ENCODE results near the gene PARS2.
"Not testable (repeated sequence)": the region's sequence is repeated elsewhere in the genome, so short reads cannot be mapped to it uniquely, and the experiment has no call there.

Gene PARS2

DNA sequence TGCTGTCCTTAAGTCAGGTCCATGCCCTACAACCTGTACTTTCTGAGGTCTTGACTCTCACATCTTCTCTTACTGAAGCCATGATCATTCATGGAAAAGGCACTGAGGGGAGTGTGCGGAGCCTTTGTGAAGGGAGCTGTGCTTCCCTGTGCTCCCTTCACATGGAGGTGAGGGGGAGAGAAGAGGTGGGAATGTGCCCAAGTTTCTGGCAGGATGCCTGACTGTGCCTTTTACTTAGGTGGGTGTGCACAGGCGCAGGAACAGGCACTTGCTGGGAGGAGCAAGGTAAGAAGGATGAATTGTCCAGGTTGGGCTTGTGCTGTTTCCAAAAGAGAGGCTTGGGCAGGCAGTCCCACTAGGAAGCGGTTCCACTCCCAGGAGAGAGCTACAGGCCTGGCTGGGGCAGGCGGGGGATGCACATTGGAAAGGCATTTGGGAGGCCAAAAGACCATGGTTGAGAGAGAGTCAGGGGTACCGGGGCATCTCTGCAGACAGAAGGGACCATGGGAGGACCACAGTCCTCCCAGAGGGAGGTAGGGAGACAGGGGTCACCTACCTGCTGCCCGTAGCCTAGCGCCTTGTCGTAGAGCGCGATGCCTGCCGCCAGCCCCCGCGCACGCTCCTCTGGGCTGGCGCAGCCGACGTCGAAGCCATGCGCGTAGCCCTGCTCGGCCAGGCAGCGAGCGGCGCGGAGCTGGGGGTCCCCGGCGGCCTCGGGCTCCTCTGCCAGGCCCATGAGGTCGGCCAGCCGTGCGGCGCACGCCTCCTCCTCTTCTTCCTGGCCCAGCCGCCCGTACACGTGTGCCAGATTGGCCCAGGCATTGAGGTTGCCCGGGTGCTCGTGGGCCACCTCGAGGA lies 35.9 kb upstream of the PARS2 start:
- no peak for DNase-seq (ENCODE audit: low read depth)

DNA sequence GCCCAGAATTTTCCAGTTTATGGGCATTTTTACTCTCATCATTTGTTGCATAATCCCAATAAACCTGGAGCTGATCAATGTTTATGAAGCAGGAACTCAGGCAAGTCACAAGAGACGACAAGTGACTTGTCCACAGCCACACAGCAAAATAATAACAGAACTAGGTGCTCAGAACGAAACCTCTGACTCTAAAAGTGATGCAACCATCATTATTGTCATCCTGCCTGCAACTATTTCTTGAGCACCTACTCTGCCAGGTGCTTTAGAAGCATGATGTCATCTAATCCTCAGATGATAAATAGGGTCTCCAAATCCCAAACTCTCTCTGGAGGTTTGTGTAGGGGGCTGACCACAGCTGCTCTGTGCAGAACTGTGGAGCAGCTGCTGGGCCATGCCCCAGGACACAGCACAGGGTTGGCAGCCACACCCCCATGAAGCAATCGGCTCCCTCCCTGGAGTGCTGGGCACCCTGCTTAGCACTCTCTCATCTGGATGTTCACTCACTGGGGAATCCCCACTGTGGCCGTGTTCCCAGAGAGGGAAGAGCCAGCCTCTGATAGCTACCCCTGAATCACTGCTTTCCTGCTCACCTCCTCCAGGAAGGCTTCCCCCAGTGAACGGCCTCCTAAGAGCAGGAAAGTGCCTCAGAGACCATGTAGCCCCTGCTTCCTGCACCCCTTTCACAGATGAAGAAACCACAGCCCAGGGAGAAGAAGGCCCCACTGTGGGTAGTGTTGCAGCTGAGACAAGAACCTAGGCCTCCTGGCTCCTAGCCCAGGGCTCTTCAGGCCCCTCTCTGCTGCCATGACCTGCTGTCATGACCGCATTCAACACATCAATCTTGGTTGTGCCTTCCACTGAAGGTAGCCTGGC lies 34.7 kb upstream of the PARS2 start:
- DNase-seq (ENCODE audit: low read depth): peak; percentile 13

DNA sequence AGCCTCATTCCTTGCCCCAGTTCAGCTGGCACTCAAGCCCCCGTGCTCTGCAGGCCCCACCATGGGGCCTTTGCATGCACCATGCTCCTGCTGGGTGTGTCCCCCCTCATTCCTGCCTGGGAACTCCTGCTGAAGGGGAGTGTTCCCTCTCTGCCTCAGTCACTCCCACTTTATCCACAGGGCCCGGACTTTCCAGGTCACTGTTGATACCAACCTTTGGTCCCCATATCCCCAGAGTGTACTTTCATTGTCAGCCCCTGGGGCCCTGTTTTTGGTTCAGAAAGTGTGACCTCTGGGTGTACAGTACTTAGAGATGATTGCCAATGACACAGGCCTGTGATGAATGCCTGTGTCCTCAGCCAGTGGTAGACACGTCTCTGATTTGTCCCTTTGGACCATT lies 33.9 kb upstream of the PARS2 start:
- DNase-seq (ENCODE audit: low read depth): no peak

GRCh38 chr1:54796902-54797301 lies 32.6 kb upstream of the PARS2 start:
- no peak for DNase-seq (ENCODE audit: low read depth)

DNA sequence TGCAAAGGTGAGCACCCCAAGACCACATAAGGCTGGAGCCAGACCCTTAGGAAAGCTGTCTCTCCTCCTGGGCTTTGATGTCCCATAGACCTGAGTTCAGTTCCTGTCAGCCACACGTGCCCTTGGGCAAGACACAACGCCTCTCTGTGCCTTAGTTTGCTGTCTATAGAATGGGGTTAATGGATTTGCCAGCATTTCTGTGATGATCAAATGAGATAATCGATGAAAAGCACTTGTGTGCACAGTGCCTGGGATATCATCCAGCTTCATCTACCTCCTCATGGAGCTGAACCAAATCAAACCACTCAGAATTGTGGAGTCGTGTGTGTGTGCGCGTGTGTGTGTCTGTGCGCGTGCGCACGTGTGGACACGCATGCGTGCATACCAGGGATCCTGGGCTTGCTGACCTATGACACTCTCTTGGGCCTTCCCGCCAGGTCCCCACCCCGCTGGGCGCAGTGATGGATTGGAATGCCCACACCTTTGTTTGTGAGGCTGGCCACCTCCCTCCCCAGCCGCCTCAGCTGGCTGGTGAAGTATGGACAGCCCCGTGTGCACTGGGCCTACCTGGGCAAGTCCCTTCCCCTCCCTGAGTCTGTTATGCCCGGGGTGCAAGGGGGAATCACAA lies 31.6 kb upstream of the PARS2 start:
- no peak for DNase-seq (ENCODE audit: low read depth)

GRCh38 chr1:54795356-54795665 lies 31.0 kb upstream of the PARS2 start:
- DNase-seq (ENCODE audit: low read depth): no peak

DNA sequence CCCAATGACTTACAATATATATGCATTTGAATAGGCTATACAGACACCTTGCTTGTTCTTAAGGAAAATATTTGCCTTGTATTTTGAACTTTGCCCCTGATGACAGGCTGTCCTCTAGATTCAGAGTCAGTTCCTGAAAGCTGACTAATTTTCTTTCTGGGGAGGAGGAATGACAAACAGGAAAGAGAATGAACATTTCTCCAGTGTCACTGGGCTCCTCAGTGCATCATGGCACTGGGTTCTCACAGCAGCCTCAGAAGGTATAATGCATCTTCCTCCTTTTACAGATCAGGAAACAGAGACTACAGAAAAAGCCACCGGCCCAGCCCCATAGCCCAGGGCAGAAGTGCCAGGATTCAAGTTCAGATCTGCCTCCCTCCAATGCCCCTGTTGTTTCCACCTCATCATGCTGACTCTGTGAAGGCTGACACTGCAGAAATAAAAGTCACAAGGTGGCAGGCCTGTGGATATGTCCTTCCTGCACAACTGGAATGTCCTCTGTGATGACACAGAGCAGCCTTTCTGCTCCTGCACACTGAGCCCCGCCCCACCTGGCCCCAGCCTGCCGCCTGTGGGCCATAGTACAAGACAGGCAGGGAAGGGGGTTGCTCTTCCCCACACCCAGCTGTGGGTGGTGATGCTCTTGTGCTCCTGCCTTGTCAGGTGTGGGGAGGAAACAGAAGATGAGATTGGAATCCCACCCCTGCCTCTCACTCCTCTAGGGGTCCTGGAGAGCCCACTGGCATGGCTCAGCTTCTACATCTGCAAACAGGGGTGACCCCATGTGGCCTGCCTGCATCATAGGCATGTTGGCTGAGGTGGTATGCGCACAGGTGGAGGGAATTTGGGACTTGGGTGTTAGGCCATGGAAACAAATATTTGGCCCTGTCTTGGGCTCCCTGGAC lies 30.4 kb upstream of the PARS2 start:
- DNase-seq (ENCODE audit: low read depth): no peak

GRCh38 chr1:54792686-54793282 lies 28.5 kb upstream of the PARS2 start:
- no peak for DNase-seq (ENCODE audit: low read depth)

DNA sequence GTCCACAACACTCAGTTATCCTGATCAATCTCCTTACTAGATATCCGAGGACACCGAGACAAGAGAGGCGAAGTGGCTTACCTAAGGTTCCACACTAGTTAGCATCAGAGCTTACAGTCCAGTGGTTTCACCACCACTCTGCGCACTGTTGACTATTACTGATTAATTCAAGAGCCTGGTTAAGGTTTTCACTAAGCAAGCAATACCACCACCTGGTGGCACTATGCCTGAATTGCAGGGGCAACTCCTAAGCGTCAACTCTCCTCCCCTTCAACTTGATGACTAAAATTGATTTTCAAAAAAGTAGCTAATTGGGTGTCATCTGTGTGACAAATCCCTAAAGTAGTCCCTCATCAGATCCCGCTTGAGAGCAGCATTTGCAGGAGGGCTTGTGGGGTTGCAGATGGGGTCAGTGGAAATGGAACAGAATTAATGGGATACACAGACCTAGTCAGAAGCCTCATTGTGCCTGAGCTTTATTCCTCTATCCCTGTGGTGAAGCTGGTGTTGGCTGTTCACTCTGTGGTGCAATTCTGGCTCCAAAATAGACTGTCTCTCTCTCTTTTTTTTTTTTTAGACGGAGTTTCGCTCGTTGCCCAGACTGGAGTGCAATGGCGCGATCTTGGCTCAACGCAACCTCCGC lies 27.7 kb upstream of the PARS2 start:
- DNase-seq (ENCODE audit: low read depth): no peak

DNA sequence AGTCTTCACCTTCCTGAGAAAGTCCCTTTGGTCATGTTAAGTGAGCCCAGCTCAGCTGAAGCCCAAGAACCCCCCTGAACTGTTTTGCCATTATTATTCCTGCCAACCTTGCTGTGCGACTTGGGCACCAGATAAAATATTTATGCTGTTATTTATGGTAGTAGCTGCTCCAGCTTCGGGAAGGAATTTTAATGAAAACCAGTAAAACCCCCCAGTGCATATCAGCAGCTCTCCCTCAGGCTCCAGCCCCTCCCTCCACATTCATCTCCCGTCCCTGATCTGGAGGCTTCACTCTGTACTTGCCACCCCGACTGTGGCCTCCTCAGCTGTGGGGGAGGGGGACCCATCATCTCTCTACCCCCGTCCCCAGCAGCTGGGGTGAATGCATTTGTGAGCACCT lies 24.1 kb upstream of the PARS2 start:
- no peak for DNase-seq (ENCODE audit: low read depth)

- DNase-seq (ENCODE audit: low read depth): no peak
Observed at GRCh38 chr1:54787604-54788003, 23.3 kb upstream of the PARS2 start.

DNA sequence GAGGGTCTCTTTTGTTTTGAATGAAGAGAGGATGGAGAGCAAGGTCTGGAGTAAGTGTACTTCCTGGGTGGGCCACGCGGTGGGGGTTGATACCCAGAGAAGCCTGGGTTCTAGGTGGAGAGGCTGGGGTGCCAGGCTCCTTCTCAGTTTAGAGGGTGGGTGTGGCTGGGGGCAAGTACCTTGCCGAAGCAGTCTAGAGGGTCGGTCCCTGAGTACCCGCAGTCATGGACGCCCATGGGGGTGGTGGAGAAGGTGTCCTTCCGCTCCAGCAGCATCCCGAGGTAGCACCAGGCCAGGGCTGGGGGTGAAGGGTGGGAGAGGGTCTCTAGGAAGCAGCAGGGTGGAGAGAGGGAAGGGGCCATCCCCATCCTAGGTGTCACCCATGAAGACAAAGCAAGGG lies 22.5 kb upstream of the PARS2 start:
- DNase-seq (ENCODE audit: low read depth): no peak

DNA sequence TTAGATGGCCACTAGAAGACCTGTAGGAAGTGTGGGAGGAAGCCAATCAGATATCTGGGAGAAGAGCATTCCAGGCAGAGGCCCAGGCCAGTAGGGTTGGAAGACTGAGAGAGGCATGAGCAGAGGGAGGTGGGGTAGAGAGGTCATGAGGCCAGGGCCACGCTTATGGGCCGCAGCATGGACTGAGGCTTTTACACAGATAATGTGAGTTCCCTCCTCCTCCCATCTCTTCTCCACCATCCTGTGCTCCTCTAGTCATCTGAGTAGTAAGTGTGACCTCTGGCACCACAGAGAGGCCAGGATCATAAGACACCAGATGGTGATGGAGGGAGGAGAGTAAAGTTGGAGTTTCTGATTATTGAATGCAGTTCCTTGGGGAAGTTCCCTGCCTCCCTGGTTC lies 19.7 kb upstream of the PARS2 start:
- no peak for DNase-seq (ENCODE audit: low read depth)

DNA sequence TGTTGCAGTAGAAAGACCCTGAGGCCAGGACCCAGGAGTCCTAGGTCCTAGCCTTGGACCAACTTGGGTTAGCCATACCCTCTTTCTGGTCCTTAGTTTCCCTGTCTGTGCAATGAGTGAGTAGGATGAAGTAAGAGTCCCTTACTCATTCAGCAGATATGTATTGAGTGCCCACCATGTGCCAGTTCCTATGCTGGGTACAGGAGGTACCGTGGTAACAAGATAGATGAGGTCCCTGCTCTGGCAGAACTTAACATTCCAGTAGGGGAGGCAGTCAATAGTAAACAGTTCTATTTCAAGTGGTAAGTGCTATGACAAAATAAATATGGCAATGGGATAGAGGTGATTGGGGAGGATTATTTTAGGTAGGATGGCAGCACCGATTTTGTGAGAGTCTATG lies 18.3 kb upstream of the PARS2 start:
- DNase-seq (ENCODE audit: low read depth): no peak

- no peak for DNase-seq (ENCODE audit: low read depth)
Observed at GRCh38 chr1:54782156-54782555, 17.8 kb upstream of the PARS2 start.

- DNase-seq (ENCODE audit: low read depth): no peak
Observed at GRCh38 chr1:54781023-54781723, 16.9 kb upstream of the PARS2 start.

GRCh38 chr1:54777431-54777830 lies 13.1 kb upstream of the PARS2 start:
- DNase-seq (ENCODE audit: low read depth): no peak

- DNase-seq (ENCODE audit: low read depth): no peak
Observed at GRCh38 chr1:54777011-54777410, 12.7 kb upstream of the PARS2 start.

GRCh38 chr1:54775828-54776721 lies 11.8 kb upstream of the PARS2 start:
- DNase-seq (ENCODE audit: low read depth): not testable (repeated sequence)
